Globus pallidus (tissue), 1 donor: ENCODE results near the gene ZNF619.
A peak's percentile ranks its signal among the peaks of the same experiment; 100 is the strongest.

ENCODE experiments used
- DNase-seq: peaks from one replicate; pipeline ENCODE4 v3.0.0-alpha.2; 2015; ENCODE audit warnings: low spot score

Gene ZNF619

GRCh38 chr3:40465456-40465855 lies 11.5 kb upstream of the ZNF619 start:
- DNase-seq = no peak

GRCh38 chr3:40468018-40468417 lies 8.9 kb upstream of the ZNF619 start:
- DNase-seq = no peak

- DNase-seq = no peak
Measured at GRCh38 chr3:40470701-40471100, 6.2 kb upstream of the ZNF619 start.

- DNase-seq = no peak
Measured at GRCh38 chr3:40477666-40478065, 744 bp downstream of the ZNF619 start.

- no peak for DNase-seq
Measured at GRCh38 chr3:40487172-40487571, 10.2 kb downstream of the ZNF619 start.

GRCh38 chr3:40490916-40491315 lies 14.0 kb downstream of the ZNF619 start:
- DNase-seq = no peak

- DNase-seq = no peak
Measured at GRCh38 chr3:40494698-40495097, 17.8 kb downstream of the ZNF619 start.

GRCh38 chr3:40497288-40497687 lies 20.4 kb downstream of the ZNF619 start:
- DNase-seq = no peak

- DNase-seq = no peak
Measured at GRCh38 chr3:40499952-40500351, 23.0 kb downstream of the ZNF619 start.

GRCh38 chr3:40502034-40502433 lies 25.1 kb downstream of the ZNF619 start:
- no peak for DNase-seq

- no peak for DNase-seq
Measured at GRCh38 chr3:40504636-40505430, 27.9 kb downstream of the ZNF619 start.

GRCh38 chr3:40505599-40506462 lies 28.9 kb downstream of the ZNF619 start, which contains the start of gene ZNF620:
Gene ZNF620, plus strand, starts transcription at chr3:40506039. Its CDS starts 314 bp downstream, at chr3:40506353.
- peak; percentile 77 for DNase-seq

GRCh38 chr3:40511031-40511718 lies 34.3 kb downstream of the ZNF619 start:
- peak; percentile 43 for DNase-seq

- DNase-seq = no peak
Measured at GRCh38 chr3:40516201-40516600, 39.3 kb downstream of the ZNF619 start.

GRCh38 chr3:40518067-40518466 lies 41.1 kb downstream of the ZNF619 start:
- DNase-seq = no peak

- DNase-seq = no peak
Measured at GRCh38 chr3:40518848-40519247, 41.9 kb downstream of the ZNF619 start.

GRCh38 chr3:40521254-40521653 lies 44.3 kb downstream of the ZNF619 start:
- DNase-seq = no peak

- peak; percentile 52 for DNase-seq
Measured at GRCh38 chr3:40523781-40524180, 46.9 kb downstream of the ZNF619 start.

- no peak for DNase-seq
Measured at GRCh38 chr3:40524222-40524567, 47.3 kb downstream of the ZNF619 start.

GRCh38 chr3:40524568-40525285 lies 47.8 kb downstream of the ZNF619 start, which contains the start of gene ZNF621:
Gene ZNF621, plus strand, starts transcription at chr3:40524960. Its CDS starts 881 bp downstream, at chr3:40525841.
- peak; percentile 86 for DNase-seq

- DNase-seq = peak; percentile 52
Measured at GRCh38 chr3:40528426-40528825, 51.5 kb downstream of the ZNF619 start.

GRCh38 chr3:40532252-40532651 lies 55.3 kb downstream of the ZNF619 start:
- no peak for DNase-seq
